IPS-18a (cell line): ENCODE measurements around the gene THAP3.

Experiments used
- H3K27ac ChIP-seq: one replicate; pipeline ENCODE4 v1.5.1; 2013; ENCODE audit warnings: low read length
- H3K27me3 ChIP-seq: one replicate; pipeline ENCODE4 v1.6.1; 2013; ENCODE audit warnings: mild to moderate bottlenecking, low read length; ENCODE audit not compliant: control insufficient read depth, insufficient read depth
- H3K36me3 ChIP-seq: one replicate; pipeline ENCODE4 v1.6.1; 2013; ENCODE audit warnings: low read depth, low read length; ENCODE audit not compliant: control insufficient read depth
- H3K4me1 ChIP-seq: one replicate; pipeline ENCODE4 v1.6.1; 2013; ENCODE audit warnings: low read depth, low read length; ENCODE audit not compliant: control insufficient read depth
- H3K4me3 ChIP-seq: one replicate; pipeline ENCODE4 v1.5.1; 2013; ENCODE audit warnings: low read length
- H3K9ac ChIP-seq: one replicate; pipeline ENCODE4 v1.6.1; 2013; ENCODE audit warnings: mild to moderate bottlenecking, low read length, moderate library complexity
- H3K9me3 ChIP-seq: one replicate; pipeline ENCODE4 v1.6.1; 2013; ENCODE audit warnings: low read depth, low read length; ENCODE audit not compliant: control insufficient read depth

The THAP3 gene

GRCh38 chr1:6622396-6623152, 2.1 kb upstream of the THAP3 start:
- Histone ChIP-seq H3K27me3 (no peaks in the 10 kb centered on the region), H3K4me3 (no peak overlapping the region), H3K4me1 (peaks cover 3% of the 10 kb centered on the region), H3K36me3 (peaks cover 54% of the 10 kb centered on the region), H3K9ac (no peak overlapping the region), H3K27ac (no peak overlapping the region), H3K9me3 (no peaks in the 10 kb centered on the region)

- H3K4me1 ChIP-seq, result peaks cover 3% of the 10 kb centered on the region
- H3K9me3 ChIP-seq, result no peaks in the 10 kb centered on the region
- no peak overlapping the region for H3K9ac ChIP-seq
- no peaks in the 10 kb centered on the region for H3K27me3 ChIP-seq
- H3K27ac ChIP-seq, result no peak overlapping the region
- H3K36me3 ChIP-seq, result peaks cover 51% of the 10 kb centered on the region
- no peak overlapping the region for H3K4me3 ChIP-seq
Measured at GRCh38 chr1:6623269-6623965, 1.3 kb upstream of the THAP3 start.

- Histone ChIP-seq H3K9ac (peak overlapping the region; percentile 60), H3K27me3 (no peaks in the 10 kb centered on the region), H3K4me3 (peak overlapping the region; percentile 74), H3K9me3 (no peaks in the 10 kb centered on the region), H3K27ac (no peak overlapping the region), H3K4me1 (peaks cover 3% of the 10 kb centered on the region), H3K36me3 (peaks cover 39% of the 10 kb centered on the region)
Measured at GRCh38 chr1:6625584-6626149, 999 bp downstream of the THAP3 start.

- no peak overlapping the region for H3K4me3 ChIP-seq
- H3K9ac ChIP-seq, result no peak overlapping the region
- peaks cover 3% of the 10 kb centered on the region for H3K4me1 ChIP-seq
- no peak overlapping the region for H3K27ac ChIP-seq
- H3K9me3 ChIP-seq, result no peaks in the 10 kb centered on the region
- peaks cover 27% of the 10 kb centered on the region for H3K36me3 ChIP-seq
- H3K27me3 ChIP-seq, result no peaks in the 10 kb centered on the region
Measured at GRCh38 chr1:6627031-6627430, 2.4 kb downstream of the THAP3 start.

- H3K27me3 ChIP-seq, result no peaks in the 10 kb centered on the region
- no peaks in the 10 kb centered on the region for H3K9me3 ChIP-seq
- no peak overlapping the region for H3K4me3 ChIP-seq
- no peak overlapping the region for H3K27ac ChIP-seq
- H3K9ac ChIP-seq, result no peak overlapping the region
- peaks cover 26% of the 10 kb centered on the region for H3K36me3 ChIP-seq
- H3K4me1 ChIP-seq, result peaks cover 3% of the 10 kb centered on the region
Measured at GRCh38 chr1:6627841-6628545, 3.3 kb downstream of the THAP3 start.

- H3K36me3 ChIP-seq, result peaks cover 22% of the 10 kb centered on the region
- H3K9me3 ChIP-seq, result no peaks in the 10 kb centered on the region
Measured at GRCh38 chr1:6628971-6629479, 4.4 kb downstream of the THAP3 start.

GRCh38 chr1:6630027-6630426, 5.4 kb downstream of the THAP3 start:
- Histone ChIP-seq H3K27ac (no peak overlapping the region), H3K4me1 (no peaks in the 10 kb centered on the region), H3K9me3 (no peaks in the 10 kb centered on the region), H3K27me3 (no peaks in the 10 kb centered on the region), H3K4me3 (no peak overlapping the region), H3K36me3 (peaks cover 29% of the 10 kb centered on the region), H3K9ac (no peak overlapping the region)

More at GRCh38 chr1:6628971-6629479, 4.4 kb downstream of the THAP3 start:
- Histone ChIP-seq H3K27ac (no peak overlapping the region), H3K27me3 (no peaks in the 10 kb centered on the region), H3K4me1 (peaks cover 3% of the 10 kb centered on the region), H3K9ac (no peak overlapping the region), H3K4me3 (no peak overlapping the region)

GRCh38 chr1:6631058-6631457, 6.4 kb downstream of the THAP3 start:
- no peaks in the 10 kb centered on the region for H3K9me3 ChIP-seq
- H3K36me3 ChIP-seq, result peaks cover 37% of the 10 kb centered on the region
- no peaks in the 10 kb centered on the region for H3K27me3 ChIP-seq
- H3K4me1 ChIP-seq, result no peaks in the 10 kb centered on the region
- H3K27ac ChIP-seq, result no peak overlapping the region
- H3K4me3 ChIP-seq, result no peak overlapping the region
- no peak overlapping the region for H3K9ac ChIP-seq

- Histone ChIP-seq H3K9ac (no peak overlapping the region), H3K36me3 (peaks cover 55% of the 10 kb centered on the region)
Measured at GRCh38 chr1:6632588-6633514, 8.2 kb downstream of the THAP3 start.

GRCh38 chr1:6634371-6635052, 9.8 kb downstream of the THAP3 start:
- H3K4me3 ChIP-seq, result no peak overlapping the region
- peaks cover 65% of the 10 kb centered on the region for H3K36me3 ChIP-seq
- no peaks in the 10 kb centered on the region for H3K4me1 ChIP-seq
- no peaks in the 10 kb centered on the region for H3K9me3 ChIP-seq
- no peak overlapping the region for H3K27ac ChIP-seq
- H3K27me3 ChIP-seq, result no peaks in the 10 kb centered on the region
- H3K9ac ChIP-seq, result no peak overlapping the region

More at GRCh38 chr1:6632588-6633514, 8.2 kb downstream of the THAP3 start:
- Histone ChIP-seq H3K4me1 (no peaks in the 10 kb centered on the region), H3K4me3 (no peak overlapping the region), H3K27me3 (no peaks in the 10 kb centered on the region), H3K9me3 (no peaks in the 10 kb centered on the region), H3K27ac (no peak overlapping the region)
